RWPE1 (cell line): Measurements from ENCODE around the gene AGBL1.

Source experiments
- CTCF ChIA-PET: fragments of 350-600 bp; sonication (Branson Sonifier 250); formaldehyde crosslinking; extraction: SDS; loops from one replicate; lab custom pipeline; 2021; lab: Yijun Ruan, JAX
- POLR2A ChIA-PET: fragments of 400-600 bp; formaldehyde crosslinking; extraction: SDS; loops from one replicate; lab custom pipeline; 2020; ENCODE audit warnings: antibody characterized with exemption; ENCODE audit not compliant: low non-redundant PET; lab: Yijun Ruan, JAX
- DNase-seq: peaks from one replicate; pipeline ENCODE4 v3.0.0; 2012; ENCODE audit warnings: low spot score
- H3K27ac ChIP-seq: fragments of 450-650 bp; 2 replicates; pipeline ENCODE4 v1.5.1; 2017
- TF ChIP-seq, protein P1 (sequence below): fragments of 450-650 bp; conservative IDR thresholded peaks from 2 replicates; pipeline ENCODE4 v1.5.1; 2017; ENCODE audit warnings: low read depth, mild to moderate bottlenecking

The AGBL1 gene

GRCh38 chr15:86912661-86913060 is 833.0 kb downstream of the AGBL1 start:
- POLR2A ChIA-PET: no interaction called here
- TF ChIP-seq, protein P1, sequence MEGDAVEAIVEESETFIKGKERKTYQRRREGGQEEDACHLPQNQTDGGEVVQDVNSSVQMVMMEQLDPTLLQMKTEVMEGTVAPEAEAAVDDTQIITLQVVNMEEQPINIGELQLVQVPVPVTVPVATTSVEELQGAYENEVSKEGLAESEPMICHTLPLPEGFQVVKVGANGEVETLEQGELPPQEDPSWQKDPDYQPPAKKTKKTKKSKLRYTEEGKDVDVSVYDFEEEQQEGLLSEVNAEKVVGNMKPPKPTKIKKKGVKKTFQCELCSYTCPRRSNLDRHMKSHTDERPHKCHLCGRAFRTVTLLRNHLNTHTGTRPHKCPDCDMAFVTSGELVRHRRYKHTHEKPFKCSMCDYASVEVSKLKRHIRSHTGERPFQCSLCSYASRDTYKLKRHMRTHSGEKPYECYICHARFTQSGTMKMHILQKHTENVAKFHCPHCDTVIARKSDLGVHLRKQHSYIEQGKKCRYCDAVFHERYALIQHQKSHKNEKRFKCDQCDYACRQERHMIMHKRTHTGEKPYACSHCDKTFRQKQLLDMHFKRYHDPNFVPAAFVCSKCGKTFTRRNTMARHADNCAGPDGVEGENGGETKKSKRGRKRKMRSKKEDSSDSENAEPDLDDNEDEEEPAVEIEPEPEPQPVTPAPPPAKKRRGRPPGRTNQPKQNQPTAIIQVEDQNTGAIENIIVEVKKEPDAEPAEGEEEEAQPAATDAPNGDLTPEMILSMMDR: no peak
- CTCF ChIA-PET: no interaction called here
- DNase-seq: no peak
- H3K27ac ChIP-seq: no peak overlapping the region

DNA sequence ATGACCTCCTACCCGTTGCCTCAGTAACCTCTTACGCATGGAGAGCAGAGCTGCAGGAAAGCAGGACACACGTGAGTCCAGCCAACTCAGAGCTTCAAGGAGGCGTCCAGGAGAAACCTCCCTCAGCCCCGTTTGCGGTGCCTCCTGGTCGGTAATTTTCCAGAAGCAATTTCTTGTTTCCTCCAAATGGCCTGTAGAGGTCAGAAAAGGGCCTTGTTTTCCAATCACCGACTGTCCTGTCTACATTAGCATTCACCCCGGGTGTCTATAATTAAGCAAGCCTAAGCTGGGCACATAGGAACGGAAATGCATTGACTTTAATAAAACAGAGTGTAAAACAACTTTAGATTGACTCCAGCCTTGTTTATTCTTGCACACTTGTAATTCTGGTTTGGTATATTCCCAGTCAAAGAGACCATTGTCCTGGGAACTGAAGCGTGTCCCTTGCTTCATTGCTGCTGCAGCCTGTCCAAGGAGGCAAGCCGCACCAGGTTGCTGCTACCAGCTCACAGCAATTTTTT is 836.2 kb downstream of the AGBL1 start:
- DNase-seq: peak; percentile 59
- CTCF ChIA-PET: no interaction called here
- H3K27ac ChIP-seq: no peak overlapping the region

DNA sequence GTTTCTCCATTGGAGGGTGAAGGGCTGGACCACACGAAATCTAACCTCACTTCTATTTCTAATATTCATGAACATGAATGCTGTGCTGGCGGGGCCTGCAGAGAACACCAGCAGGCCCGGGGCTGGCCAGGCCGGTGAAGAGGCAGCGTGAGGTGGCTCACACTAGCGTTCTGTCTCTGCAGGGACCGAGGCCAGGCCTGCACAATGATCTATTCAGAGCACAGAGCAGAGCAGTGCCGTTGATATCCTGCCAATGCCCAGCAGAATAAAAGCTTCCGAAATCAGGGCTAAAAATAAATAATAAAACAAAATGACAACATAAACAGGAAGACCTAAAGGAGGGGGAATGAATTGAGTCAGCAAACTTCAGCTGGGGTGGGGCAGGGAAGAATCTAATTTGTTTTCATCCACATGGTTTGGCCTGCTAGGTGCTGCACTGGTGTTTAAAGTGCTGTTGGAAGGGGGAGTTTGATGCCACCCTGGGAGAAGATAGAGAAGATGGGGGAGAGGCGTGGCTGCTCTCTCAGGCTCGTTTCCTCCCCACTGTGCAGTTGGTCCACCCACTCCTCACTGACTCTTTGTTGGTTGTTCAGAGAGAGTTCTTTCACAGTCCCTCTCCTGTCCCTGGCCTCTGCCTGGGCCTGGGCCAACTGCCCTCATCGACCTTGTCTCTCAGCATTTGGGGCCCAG is 837.1 kb downstream of the AGBL1 start:
- POLR2A ChIA-PET: no interaction called here
- H3K27ac ChIP-seq: no peak overlapping the region
- DNase-seq: no peak
- CTCF ChIA-PET: no interaction called here
- TF ChIP-seq, protein P1: no peak

More for the DNA sequence above, 836.2 kb downstream of the AGBL1 start:
- POLR2A ChIA-PET: no interaction called here
- TF ChIP-seq, protein P1: peak; percentile 55

- TF ChIP-seq, protein P1: no peak
- no peak overlapping the region for H3K27ac ChIP-seq
- POLR2A ChIA-PET: no interaction called here
- no peak for DNase-seq
- CTCF ChIA-PET: no interaction called here
Observed at GRCh38 chr15:86917361-86917671, 837.6 kb downstream of the AGBL1 start.

- H3K27ac ChIP-seq: no peak overlapping the region
- TF ChIP-seq, protein P1: no peak
- no peak for DNase-seq
- ChIA-PET CTCF (no interaction called here), POLR2A (no interaction called here)
Observed at GRCh38 chr15:86919581-86919980, 839.9 kb downstream of the AGBL1 start.

- DNase-seq: no peak
- H3K27ac ChIP-seq: no peak overlapping the region
- ChIA-PET CTCF (interaction anchor here (0.7 kb wide), 1 partner anchor 361 kb away, joined by 3 read pairs; no protein-coding TSS in a partner anchor), POLR2A (no interaction called here)
- TF ChIP-seq, protein P1: no peak
Observed at GRCh38 chr15:86929461-86929860, 849.8 kb downstream of the AGBL1 start.
